ENCODE measurements around the gene IFNL1.

DNA sequence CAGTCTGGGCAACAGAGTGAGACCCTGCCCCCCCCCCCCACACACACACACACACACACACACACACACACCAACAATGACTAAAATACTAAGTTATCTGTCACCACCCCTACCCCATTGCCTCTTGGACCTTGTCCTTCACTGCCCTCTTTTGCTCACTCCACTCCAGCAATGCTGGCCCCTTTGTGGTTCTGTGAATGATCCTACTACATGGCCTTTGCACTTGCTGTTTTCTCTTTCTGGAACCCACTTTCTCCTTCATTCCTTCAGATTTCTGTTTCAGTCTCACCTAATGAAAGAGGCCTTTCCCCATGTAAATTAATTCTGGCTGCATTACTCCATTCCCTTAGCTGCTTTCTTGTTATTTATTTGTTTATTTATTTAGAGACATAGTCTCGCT is 43.5 kb downstream of the IFNL1 start:
- TF ChIP-seq GABPA (IDR thresholded peaks at IDR 0.05 in 1 of 2, conservative IDR thresholded peaks at IDR 0.05 in 1 of 2): no peak
- no peak for TF ChIP-seq RAD21 (IDR thresholded peaks at IDR 0.05)
- TF ChIP-seq, protein P1, sequence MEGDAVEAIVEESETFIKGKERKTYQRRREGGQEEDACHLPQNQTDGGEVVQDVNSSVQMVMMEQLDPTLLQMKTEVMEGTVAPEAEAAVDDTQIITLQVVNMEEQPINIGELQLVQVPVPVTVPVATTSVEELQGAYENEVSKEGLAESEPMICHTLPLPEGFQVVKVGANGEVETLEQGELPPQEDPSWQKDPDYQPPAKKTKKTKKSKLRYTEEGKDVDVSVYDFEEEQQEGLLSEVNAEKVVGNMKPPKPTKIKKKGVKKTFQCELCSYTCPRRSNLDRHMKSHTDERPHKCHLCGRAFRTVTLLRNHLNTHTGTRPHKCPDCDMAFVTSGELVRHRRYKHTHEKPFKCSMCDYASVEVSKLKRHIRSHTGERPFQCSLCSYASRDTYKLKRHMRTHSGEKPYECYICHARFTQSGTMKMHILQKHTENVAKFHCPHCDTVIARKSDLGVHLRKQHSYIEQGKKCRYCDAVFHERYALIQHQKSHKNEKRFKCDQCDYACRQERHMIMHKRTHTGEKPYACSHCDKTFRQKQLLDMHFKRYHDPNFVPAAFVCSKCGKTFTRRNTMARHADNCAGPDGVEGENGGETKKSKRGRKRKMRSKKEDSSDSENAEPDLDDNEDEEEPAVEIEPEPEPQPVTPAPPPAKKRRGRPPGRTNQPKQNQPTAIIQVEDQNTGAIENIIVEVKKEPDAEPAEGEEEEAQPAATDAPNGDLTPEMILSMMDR (IDR thresholded peaks at IDR 0.05; ENCODE audit: low read depth, low read length, missing input control): no peak
- TF ChIP-seq, protein P2, sequence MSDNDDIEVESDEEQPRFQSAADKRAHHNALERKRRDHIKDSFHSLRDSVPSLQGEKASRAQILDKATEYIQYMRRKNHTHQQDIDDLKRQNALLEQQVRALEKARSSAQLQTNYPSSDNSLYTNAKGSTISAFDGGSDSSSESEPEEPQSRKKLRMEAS (IDR thresholded peaks at IDR 0.05): no peak
- TF ChIP-seq, protein P3, sequence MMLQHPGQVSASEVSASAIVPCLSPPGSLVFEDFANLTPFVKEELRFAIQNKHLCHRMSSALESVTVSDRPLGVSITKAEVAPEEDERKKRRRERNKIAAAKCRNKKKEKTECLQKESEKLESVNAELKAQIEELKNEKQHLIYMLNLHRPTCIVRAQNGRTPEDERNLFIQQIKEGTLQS (IDR thresholded peaks at IDR 0.05): no peak
